ENCODE data around the gene UBE2QL1.

- TF ChIP-seq YY1 (IDR thresholded peaks at IDR 0.05; ENCODE audit: insufficient read depth, insufficient read length) = no peak
- no peak for TF ChIP-seq ZNF274 (IDR thresholded peaks at IDR 0.05; ENCODE audit: low read depth, low read length)
- no peak for TF ChIP-seq SUZ12 (IDR thresholded peaks at IDR 0.05; ENCODE audit: extremely low read depth, insufficient read depth, insufficient read length)
These were observed 31.0 kb upstream of the UBE2QL1 start for GRCh38 chr5:6417657-6418056.

Data from NT2/D1 (cell line).